ENCODE measurements around the gene CCDC74B.

DNA sequence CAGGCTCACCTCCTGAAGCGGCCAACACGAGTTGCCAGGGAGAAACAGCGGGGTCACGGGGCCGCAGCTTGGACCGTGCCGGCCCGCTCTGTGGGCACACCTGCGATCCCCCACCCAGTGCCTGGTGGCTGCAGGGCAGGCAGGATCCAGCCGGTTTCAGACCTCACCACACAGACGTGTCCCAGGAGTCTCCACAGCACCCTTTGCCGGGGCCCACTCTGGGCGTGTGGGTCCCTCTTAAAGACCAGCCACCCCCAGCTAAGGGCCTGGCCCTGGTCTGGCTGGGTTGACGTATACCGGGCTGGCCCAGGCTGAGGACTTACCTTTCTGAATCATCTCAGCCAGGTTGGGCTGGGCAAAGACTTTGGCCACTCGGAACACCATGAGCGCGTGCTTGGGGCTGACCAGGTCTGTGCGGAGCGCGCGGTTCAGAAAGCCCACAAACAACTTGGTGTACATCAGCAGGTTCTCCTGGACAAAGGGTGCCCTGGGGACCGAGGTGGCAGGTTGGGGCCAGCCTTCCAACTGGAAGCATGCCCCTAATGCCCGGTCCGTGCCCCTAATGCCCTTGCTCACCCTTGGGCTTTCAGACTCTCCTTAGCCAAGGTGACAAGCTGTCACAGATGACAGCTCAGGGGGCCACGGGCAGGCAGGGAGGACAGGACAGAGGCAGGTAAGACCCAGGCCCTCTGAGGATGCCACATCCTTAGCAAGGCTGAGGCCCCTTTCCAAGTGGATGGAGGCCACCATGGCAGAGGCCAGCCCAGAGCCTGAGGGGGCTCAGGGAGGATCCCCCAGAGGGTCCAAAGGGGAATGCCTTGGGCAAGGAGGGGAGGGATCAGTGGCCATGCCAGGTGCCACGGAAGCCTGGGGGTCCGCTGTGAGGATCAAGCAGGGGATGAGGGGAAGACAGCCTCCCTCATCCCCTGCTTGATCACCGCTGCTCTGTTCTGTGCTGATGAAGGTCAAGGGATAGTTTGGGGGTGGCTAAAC is 10.2 kb upstream of the CCDC74B start:
- TF ChIP-seq SP2 (tag by site-specific recombination; IDR thresholded peaks at IDR 0.05) (no peak), YY1 (tag by site-specific recombination; IDR thresholded peaks at IDR 0.05) (no peak), ZNF184 (tag by site-specific recombination; IDR thresholded peaks at IDR 0.05) (no peak), YY2 (tag by site-specific recombination; IDR thresholded peaks at IDR 0.05) (no peak), ZNF174 (tag by site-specific recombination; IDR thresholded peaks at IDR 0.05) (no peak), ZNF776 (tag by site-specific recombination; IDR thresholded peaks at IDR 0.05; ENCODE audit: borderline replicate concordance) (no peak), ZNF558 (tag by site-specific recombination; IDR thresholded peaks at IDR 0.05) (no peak)
- TF ChIP-seq, protein P1, sequence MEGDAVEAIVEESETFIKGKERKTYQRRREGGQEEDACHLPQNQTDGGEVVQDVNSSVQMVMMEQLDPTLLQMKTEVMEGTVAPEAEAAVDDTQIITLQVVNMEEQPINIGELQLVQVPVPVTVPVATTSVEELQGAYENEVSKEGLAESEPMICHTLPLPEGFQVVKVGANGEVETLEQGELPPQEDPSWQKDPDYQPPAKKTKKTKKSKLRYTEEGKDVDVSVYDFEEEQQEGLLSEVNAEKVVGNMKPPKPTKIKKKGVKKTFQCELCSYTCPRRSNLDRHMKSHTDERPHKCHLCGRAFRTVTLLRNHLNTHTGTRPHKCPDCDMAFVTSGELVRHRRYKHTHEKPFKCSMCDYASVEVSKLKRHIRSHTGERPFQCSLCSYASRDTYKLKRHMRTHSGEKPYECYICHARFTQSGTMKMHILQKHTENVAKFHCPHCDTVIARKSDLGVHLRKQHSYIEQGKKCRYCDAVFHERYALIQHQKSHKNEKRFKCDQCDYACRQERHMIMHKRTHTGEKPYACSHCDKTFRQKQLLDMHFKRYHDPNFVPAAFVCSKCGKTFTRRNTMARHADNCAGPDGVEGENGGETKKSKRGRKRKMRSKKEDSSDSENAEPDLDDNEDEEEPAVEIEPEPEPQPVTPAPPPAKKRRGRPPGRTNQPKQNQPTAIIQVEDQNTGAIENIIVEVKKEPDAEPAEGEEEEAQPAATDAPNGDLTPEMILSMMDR (tag by site-specific recombination; IDR thresholded peaks at IDR 0.05), result no peak
- TF ChIP-seq, protein P2, sequence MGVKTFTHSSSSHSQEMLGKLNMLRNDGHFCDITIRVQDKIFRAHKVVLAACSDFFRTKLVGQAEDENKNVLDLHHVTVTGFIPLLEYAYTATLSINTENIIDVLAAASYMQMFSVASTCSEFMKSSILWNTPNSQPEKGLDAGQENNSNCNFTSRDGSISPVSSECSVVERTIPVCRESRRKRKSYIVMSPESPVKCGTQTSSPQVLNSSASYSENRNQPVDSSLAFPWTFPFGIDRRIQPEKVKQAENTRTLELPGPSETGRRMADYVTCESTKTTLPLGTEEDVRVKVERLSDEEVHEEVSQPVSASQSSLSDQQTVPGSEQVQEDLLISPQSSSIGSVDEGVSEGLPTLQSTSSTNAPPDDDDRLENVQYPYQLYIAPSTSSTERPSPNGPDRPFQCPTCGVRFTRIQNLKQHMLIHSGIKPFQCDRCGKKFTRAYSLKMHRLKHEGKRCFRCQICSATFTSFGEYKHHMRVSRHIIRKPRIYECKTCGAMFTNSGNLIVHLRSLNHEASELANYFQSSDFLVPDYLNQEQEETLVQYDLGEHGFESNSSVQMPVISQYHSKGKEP (tag by site-specific recombination; IDR thresholded peaks at IDR 0.05), result no peak
- TF ChIP-seq, protein P3, sequence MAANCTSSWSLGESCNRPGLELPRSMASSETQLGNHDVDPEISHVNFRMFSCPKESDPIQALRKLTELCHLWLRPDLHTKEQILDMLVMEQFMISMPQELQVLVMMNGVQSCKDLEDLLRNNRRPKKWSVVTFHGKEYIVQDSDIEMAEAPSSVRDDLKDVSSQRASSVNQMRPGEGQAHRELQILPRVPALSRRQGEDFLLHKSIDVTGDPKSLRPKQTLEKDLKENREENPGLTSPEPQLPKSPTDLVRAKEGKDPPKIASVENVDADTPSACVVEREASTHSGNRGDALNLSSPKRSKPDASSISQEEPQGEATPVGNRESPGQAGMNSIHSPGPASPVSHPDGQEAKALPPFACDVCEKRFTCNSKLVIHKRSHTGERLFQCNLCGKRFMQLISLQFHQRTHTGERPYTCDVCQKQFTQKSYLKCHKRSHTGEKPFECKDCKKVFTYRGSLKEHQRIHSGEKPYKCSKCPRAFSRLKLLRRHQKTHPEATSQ (tag by site-specific recombination; IDR thresholded peaks at IDR 0.05), result no peak
- TF ChIP-seq, protein P4, sequence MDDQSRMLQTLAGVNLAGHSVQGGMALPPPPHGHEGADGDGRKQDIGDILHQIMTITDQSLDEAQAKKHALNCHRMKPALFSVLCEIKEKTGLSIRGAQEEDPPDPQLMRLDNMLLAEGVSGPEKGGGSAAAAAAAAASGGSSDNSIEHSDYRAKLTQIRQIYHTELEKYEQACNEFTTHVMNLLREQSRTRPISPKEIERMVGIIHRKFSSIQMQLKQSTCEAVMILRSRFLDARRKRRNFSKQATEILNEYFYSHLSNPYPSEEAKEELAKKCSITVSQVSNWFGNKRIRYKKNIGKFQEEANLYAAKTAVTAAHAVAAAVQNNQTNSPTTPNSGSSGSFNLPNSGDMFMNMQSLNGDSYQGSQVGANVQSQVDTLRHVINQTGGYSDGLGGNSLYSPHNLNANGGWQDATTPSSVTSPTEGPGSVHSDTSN (CRISPR knock-in tag; IDR thresholded peaks at IDR 0.05), result no peak

All from HEK293 (cell line).